ENCODE results near the gene ECHS1. TPM values are rescaled to one million over a fixed set of nuclear protein-coding genes. Genes with fewer than 3 reads are reported as not detected.

ECHS1 gene
- total RNA-seq (2022) = 53.5 and 58.1 TPM in 2 replicates
- percentile 61 among the genes with signal in this experiment for Bru-seq, nascent RNA
- BruChase-seq, experiment 1, labeled RNA remaining after a 6-hour chase = percentile 81 among the genes with signal in this experiment
- percentile 65 among the genes with signal in this experiment for BruChase-seq, experiment 2, labeled RNA remaining after a 2-hour chase
- long read RNA-seq, transcript ECHS1-201 (8 exons, 1,617 nt) = major isoform, 297 of 313 reads
- long read RNA-seq, partial matches to known transcripts = 5 of 313 reads
- long read RNA-seq, other reads (novel, unspliced or antisense) = 11 of 313 reads

DNA sequence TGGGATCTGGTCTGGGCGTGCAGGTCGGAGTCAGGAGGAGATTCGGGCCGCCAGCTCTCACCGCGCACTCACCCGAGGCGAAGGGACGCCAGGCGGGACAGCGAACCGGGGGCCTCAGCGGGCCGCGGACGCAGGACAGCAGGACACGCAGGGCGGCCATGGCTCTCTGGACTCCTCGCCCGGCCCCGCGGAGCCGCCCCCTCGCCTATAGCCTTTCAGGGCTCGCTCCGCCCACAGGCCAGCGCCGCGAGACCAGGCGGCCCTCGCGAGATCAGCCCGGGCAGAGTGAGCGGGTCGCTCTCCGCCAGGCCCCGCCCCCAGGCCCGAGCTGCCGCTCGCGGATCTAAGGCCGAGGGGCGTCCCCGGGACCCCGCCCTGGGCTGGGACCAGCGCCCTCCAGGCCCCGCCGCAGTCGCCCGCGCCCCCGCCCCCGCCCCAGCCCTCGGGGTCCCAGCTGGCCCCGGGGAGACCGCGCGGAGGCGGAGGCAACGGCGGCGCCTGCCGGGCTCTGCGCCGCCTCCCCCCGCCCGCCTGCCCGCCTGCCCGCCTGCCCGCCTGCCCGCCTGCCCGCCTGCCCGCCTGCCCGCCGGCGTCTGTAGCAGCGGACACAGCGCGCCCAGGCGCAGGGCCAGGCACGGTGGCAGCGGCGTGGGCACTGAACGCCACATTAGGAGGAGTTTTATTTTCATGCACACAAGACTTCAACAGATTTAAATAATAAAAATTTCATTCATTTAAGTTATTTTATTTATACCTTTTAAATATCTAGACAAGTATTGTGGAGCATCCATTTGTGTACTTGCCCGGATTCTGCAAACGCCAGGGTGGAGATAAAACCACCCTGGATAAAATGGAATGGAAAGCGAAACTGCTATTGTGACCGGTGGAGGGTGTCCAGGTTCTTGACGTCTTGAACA lies at the start of gene ECHS1:
Gene ECHS1 (minus strand): TSS at position 181 of the 917 bp plus-strand sequence. CDS start 21 bp downstream, at position 160.
- no peaks in the 10 kb centered on the region for H3K9me3 Mint-ChIP-seq (ENCODE audit: low read depth, unreplicated experiment)
- peaks cover 9% of the 10 kb centered on the region for H3K4me1 Mint-ChIP-seq (ENCODE audit: low read depth, unreplicated experiment)
- CTCF ChIA-PET = no interaction called here
- H3K36me3 Mint-ChIP-seq (ENCODE audit: insufficient read depth, unreplicated experiment) = peaks cover 11% of the 10 kb centered on the region
- H3K27me3 Mint-ChIP-seq (ENCODE audit: unreplicated experiment) = no peaks in the 10 kb centered on the region
- peak; percentile 94 for DNase-seq
- peak within 1 kb of the TSS; percentile 92 for H3K4me3 Mint-ChIP-seq (ENCODE audit: low read depth, unreplicated experiment)
- TF ChIP-seq, protein P1, sequence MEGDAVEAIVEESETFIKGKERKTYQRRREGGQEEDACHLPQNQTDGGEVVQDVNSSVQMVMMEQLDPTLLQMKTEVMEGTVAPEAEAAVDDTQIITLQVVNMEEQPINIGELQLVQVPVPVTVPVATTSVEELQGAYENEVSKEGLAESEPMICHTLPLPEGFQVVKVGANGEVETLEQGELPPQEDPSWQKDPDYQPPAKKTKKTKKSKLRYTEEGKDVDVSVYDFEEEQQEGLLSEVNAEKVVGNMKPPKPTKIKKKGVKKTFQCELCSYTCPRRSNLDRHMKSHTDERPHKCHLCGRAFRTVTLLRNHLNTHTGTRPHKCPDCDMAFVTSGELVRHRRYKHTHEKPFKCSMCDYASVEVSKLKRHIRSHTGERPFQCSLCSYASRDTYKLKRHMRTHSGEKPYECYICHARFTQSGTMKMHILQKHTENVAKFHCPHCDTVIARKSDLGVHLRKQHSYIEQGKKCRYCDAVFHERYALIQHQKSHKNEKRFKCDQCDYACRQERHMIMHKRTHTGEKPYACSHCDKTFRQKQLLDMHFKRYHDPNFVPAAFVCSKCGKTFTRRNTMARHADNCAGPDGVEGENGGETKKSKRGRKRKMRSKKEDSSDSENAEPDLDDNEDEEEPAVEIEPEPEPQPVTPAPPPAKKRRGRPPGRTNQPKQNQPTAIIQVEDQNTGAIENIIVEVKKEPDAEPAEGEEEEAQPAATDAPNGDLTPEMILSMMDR (IDR thresholded peaks at IDR 0.05; ENCODE audit: unreplicated experiment) = no peak
- intact Hi-C loops (cut with micrococcal nuclease; ENCODE audit: unreplicated experiment) = no loop called here
- no TSS peak for BruUV-seq (replicated peaks)
- peak within 1 kb of the TSS; percentile 69 for H3K27ac Mint-ChIP-seq (ENCODE audit: unreplicated experiment)

DNA sequence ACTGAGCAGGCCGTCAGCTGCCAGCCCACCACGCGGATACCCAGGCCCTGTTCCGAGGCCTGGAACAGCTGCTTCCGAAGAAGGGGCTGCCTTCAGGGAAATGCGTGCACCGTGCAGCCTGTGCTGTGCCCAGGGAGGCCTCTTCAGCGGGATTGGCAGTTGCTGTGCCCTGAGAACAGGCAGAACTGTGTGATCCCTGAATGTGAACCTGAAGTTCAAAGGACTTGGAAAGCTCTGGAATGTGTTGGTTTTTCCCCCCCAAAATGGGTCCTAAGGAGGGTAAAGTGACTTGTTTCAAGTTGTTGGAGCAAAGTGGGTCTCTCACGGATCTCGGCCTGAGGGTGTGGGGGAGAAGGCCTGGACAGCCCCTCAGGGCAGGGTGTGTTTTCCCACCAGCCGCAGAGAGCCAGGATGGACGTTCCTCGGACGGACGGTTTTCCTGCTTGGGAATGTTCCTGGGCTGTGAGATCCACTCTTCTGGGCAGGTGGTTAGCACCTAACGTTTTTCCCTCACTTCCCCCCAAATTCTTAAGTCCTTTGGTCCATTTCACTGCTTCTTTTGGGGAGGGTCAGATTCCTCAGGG lies 49.2 kb upstream of the ECHS1 start:
- Mint-ChIP-seq H3K36me3 (ENCODE audit: insufficient read depth, unreplicated experiment) (peaks cover 14% of the 10 kb centered on the region), H3K27ac (ENCODE audit: unreplicated experiment) (no peak overlapping the region), H3K9me3 (ENCODE audit: low read depth, unreplicated experiment) (no peaks in the 10 kb centered on the region), H3K27me3 (ENCODE audit: unreplicated experiment) (no peaks in the 10 kb centered on the region), H3K4me1 (ENCODE audit: low read depth, unreplicated experiment) (no peaks in the 10 kb centered on the region), H3K4me3 (ENCODE audit: low read depth, unreplicated experiment) (no peak overlapping the region)
- intact Hi-C loops (cut with micrococcal nuclease; ENCODE audit: unreplicated experiment) = no loop called here
- TF ChIP-seq, protein P1 (IDR thresholded peaks at IDR 0.05; ENCODE audit: unreplicated experiment) = no peak
- CTCF ChIA-PET = no interaction called here
- DNase-seq = no peak
- BruUV-seq (replicated peaks) = no TSS peak

DNA sequence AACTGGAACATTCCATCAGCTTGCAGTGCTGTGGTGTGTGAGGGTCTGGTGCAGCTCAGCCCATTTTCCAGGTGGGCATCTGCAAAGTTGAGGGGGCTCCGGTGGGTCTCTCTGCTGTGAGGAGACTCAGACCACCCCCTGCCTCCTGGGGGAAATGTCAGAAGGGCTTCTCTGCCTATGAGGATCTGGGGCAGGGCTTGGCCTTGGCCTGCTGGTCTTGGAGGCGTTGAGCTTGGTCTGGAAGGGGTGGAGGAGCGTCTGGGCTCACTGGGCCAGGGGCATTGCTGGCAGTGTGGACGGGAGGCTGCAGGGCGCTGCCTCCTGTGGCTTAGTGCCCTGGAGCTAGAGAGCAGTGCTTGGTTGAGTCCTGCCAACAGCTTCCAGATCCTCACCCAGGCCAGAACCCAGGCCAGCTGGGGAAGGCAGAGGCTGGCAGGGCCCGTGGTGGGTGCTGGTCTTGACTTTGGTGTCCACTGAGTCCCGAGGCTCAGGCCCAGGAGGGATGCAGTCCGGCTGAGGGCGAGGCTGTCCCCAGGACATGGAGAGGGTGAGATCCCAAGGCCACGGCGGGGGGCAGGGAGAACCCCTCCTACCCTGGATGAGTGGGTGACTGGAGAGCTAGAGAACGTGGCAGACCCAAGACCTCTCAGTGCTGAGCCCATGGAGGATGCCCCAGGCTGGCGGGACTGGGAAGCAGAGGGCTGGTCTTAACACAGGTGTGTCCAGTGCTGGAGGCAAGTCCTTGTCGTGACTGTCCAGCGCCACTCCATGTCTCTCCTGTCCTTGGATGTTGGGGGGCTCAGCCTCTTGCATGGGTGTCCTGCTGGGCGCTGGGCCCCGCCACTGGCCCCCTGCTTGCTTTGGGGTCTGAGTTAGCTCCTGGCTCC lies 48.4 kb upstream of the ECHS1 start:
- peaks cover 14% of the 10 kb centered on the region for H3K36me3 Mint-ChIP-seq (ENCODE audit: insufficient read depth, unreplicated experiment)
- H3K27ac Mint-ChIP-seq (ENCODE audit: unreplicated experiment) = no peak overlapping the region
- no peak for DNase-seq
- H3K4me3 Mint-ChIP-seq (ENCODE audit: low read depth, unreplicated experiment) = no peak overlapping the region
- no TSS peak for BruUV-seq (replicated peaks)
- H3K27me3 Mint-ChIP-seq (ENCODE audit: unreplicated experiment) = no peaks in the 10 kb centered on the region
- intact Hi-C loops (cut with micrococcal nuclease; ENCODE audit: unreplicated experiment) = no loop called here
- no peaks in the 10 kb centered on the region for H3K9me3 Mint-ChIP-seq (ENCODE audit: low read depth, unreplicated experiment)
- CTCF ChIA-PET = no interaction called here
- TF ChIP-seq, protein P1 (IDR thresholded peaks at IDR 0.05; ENCODE audit: unreplicated experiment) = no peak
- H3K4me1 Mint-ChIP-seq (ENCODE audit: low read depth, unreplicated experiment) = no peaks in the 10 kb centered on the region

DNA sequence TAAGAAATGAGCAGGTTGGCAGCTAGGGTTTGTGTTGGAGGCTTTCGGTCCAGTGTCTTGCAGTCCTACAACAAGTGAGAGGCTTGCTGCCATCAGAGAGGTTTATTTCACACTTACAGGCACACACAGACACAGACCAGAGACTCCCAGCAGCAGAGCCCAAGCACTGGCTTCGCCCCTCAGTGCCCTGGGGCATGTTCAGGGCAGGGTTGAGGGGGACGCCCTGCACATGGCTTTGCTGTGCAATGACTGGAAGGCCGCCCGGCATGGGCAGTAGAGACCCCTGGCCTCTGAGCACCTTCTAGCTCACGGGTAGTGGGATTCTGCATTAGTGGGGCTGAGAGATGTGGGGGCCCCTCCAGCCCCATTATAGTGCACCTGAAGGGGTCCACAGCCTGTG lies 47.4 kb upstream of the ECHS1 start:
- H3K9me3 Mint-ChIP-seq (ENCODE audit: low read depth, unreplicated experiment) = no peaks in the 10 kb centered on the region
- no peak overlapping the region for H3K4me3 Mint-ChIP-seq (ENCODE audit: low read depth, unreplicated experiment)
- DNase-seq = no peak
- no peaks in the 10 kb centered on the region for H3K27me3 Mint-ChIP-seq (ENCODE audit: unreplicated experiment)
- no peak overlapping the region for H3K27ac Mint-ChIP-seq (ENCODE audit: unreplicated experiment)
- intact Hi-C loops (cut with micrococcal nuclease; ENCODE audit: unreplicated experiment) = no loop called here
- TF ChIP-seq, protein P1 (IDR thresholded peaks at IDR 0.05; ENCODE audit: unreplicated experiment) = no peak
- peaks cover 14% of the 10 kb centered on the region for H3K36me3 Mint-ChIP-seq (ENCODE audit: insufficient read depth, unreplicated experiment)
- H3K4me1 Mint-ChIP-seq (ENCODE audit: low read depth, unreplicated experiment) = no peaks in the 10 kb centered on the region
- CTCF ChIA-PET = no interaction called here
- no TSS peak for BruUV-seq (replicated peaks)
